ENCODE results near the gene KIAA0825.

Gene KIAA0825

DNA sequence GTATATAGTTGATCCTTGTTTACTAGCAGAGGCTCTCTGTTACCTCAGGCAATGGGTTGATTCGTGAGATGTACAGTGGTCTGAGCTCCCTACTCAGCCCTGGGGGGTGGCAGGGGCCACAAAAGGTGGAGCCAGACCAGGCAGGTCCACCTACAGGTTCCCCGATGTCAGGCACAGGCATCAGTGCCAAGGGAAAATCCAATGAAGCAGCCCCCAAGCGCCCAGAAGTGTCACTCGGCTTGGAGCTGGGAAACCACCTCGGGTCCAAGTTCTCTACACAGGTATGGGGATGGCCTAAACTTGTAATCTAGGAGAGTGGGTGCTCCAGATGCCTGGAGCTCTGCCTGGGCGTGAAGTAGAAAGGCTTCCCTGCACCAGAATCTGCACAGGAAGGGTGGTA, 188.8 kb downstream of the KIAA0825 start:
- DNase-seq: no peak

DNA sequence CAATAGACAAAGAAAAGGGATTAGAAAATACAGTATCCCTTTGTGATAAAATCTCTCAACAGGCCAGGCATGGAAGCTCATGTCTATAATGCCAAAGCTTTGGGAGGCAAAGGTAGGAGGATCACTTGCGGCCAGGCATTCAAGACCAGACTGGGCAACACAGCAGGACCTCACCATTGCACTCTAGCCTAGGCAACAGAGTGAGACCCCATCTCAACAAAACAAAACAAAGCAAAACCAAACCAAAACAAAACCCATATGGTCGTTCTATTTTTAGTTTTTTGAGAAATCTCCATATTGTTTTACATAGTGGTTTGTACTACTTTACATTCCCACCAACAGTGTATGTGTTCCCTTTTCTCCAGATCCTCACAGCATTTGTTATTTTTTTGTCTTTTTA, 193.0 kb downstream of the KIAA0825 start:
- no peak for DNase-seq

DNA sequence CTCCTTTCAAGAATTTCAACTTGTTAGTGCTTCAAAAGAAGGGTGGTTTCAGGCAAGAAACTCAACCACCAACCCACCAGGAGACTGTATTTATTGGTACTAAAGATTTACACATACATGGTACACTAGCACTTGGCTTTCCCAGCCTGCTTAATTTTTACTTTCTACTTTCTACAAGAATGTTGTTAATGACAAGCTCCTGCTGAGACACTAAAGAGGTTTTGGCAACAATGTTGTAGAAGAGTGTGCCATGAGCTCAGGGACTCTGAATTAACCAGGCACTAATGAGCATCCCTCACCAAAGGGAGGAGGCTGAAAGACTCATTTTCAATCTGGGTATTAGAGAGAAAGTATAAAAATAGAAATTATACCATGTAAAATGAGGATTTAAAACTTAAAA, 195.0 kb downstream of the KIAA0825 start:
- DNase-seq: no peak

DNA sequence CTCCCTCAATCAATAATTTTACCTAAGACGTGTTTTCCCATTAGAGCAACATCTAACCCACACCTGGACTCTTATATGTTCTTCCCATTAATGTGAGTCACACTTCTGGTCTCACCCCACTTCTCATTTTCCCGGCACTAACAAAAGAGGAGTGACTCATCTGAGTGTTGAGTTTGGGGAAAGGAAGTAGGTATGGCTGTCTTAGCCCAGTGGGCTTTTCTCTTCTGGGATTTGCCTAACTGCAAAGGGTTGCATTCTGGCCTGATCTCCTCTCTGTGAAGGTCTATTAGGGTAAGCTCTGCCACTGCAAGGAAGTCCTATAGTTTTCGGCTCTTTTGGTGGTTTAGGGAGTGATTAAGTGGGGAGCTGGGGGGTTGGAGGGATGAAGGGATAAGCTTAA, 195.6 kb downstream of the KIAA0825 start:
- peak; percentile 65 for DNase-seq

DNA sequence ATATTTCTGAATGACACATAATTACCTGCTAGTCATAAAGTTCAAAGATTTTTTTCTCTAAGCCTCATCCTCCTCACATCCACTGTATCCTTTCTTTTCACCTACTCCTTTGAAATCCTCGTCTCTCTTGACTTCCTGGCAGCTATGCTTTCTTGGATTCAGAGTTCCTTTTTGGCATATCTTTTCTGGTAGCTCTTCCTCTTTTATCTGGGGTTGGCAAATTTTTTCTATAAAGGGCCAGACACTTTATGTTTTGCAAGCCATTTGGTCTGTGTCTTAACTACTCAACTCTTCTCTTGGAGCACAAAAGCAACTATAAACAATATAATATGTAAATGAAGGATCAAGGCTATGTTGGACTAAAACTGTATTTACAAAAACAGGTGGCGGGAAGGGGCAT, 197.5 kb downstream of the KIAA0825 start:
- peak; percentile 64 for DNase-seq

DNA sequence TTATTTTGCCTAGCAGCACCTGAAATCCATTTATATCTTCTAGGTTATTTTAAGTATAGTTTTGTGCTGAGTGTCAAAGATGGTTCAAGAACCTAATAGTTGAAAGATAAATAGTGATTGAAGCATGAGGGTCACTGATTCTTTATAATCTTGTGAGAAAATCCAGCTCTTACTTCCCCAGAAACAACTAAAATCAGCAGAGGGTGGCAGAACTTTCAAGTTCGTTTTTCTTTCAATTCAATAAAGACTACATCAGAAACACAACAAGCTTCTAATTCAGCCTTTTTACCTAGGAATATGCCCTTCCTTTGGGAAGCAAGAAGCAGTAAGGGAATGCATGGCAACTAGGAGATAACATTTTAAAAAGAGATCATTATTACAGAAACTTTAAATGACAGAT, 202.6 kb downstream of the KIAA0825 start:
- DNase-seq: no peak

DNA sequence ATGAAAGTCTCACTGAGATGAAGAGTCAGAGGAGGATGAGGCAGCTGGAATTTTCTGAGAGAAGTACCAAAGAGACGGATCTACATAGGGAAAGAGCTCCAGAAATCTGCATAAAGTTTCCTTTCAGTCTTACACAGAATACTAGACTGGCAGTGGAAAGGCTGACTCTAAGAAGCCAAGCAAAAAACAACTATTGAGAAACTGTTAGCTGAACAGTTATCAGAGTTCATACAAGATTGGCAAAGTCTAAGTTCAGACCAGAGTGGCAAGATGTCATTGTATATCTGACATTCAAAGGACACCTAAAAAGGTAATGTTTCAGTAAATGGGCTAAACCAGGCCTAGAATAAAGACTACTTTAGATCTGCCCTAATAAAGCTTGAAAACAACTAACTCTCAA, 209.0 kb downstream of the KIAA0825 start:
- DNase-seq: no peak

DNA sequence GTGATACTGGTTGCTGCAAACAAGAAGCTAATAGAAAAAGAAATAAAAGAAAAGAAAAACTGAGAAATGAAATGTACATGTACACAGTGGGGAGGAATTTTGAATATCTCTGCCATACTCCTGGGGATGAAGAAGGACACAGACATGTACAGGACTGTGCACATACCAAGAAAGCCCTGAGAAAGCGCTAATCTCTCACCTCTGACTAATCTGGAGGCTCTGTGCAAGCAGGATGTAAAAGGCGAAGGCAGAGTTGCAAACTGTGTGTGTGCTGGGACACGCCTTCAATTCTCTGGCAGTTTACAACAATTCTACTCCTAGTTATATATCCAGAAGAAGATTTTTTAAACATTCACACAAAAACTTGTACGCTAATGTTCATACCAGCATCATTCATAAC, 211.4 kb downstream of the KIAA0825 start:
- no peak for DNase-seq

DNA sequence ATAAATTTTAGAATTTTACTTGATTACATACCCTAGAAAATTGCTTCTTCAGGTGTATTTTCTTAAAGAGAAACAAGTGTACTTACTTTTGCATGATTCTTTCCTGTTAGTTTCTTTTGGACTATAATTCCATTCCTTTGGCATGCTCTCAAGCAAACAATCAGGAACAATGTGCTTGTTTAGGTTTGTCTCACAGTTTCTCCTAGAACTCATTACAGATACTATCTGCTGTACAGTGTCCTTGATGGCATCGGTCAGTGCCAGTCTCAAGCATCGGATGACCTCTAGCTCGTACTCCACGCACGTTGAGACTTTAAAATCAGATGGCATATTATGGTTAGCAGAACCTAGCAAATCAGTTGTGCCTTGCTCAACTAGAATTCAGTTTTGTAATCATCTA, 214.9 kb downstream of the KIAA0825 start:
- DNase-seq: no peak

DNA sequence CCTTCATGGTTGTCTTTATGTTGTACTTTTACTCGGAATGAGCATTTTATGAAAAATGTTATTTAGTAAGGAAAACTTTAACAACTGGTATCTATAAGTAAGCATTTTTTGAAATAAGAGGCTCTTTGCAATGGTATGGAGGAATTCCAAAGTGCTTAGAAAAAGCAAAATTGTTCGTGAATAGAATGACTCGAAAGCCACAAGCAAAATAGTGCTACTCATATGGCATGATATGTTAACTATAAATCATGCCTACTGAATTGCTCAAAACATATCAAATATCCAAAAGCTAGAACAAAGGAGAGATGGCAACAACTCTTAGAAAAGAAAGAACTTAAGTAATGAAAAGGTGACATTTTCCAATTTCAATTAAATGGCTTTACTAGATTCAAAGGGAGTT, 216.3 kb downstream of the KIAA0825 start:
- no peak for DNase-seq

DNA sequence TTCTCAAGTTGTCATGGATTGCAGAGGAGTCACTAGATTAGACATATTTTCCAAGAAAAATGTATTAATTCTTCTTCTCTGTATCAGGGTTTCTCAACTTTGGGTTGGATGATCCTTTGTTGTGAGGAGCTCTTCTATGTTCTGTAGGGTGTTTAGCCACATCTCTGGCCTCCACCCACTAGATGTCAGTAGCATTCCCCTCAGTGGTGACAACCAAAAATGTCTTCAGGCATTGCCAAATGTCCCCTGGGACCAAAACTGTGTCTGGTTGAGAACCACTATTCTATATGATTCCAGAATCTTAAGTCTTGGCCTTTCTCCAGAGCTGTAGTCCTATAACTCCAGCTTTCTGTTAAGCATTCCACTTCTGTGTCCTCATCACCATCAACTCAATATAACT, 220.9 kb downstream of the KIAA0825 start:
- DNase-seq: no peak

DNA sequence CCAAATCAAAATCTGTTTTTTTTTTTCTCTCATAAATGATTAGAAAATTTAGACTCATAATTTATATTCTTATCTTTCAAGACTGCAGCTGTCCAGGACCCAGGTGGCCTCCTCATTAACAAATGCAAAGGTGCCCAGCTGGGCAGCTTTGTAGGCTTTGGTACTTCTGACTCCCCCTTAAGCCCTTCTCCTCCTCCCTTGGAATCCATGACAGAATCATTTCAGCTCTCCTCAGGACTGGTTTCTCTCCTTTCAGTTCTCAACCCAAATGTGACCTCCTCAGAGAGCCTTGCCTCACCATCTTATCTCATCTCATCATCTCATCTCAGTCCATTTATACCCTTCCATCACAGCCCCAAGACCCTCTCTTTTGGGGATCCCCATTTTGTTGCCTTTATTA, 221.7 kb downstream of the KIAA0825 start:
- no peak for DNase-seq

DNA sequence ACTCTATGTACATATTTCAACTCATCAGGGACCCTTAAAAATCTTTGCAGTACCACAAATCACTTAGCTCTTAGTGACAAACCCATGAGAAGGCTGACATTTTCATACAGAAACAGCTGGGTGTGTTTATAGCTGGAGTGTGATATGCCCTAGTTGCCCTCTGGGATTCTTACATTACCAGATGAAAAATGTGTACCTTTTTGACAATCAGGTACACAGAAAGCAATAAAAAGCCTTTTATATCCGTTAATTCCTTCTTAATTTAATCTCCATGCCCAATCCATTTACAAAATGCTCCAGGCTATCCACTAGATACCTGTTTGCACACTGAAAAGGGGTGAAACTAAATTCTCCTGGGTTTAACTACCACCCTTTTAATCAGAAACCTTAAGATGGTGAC, 222.9 kb downstream of the KIAA0825 start:
- no peak for DNase-seq

DNA sequence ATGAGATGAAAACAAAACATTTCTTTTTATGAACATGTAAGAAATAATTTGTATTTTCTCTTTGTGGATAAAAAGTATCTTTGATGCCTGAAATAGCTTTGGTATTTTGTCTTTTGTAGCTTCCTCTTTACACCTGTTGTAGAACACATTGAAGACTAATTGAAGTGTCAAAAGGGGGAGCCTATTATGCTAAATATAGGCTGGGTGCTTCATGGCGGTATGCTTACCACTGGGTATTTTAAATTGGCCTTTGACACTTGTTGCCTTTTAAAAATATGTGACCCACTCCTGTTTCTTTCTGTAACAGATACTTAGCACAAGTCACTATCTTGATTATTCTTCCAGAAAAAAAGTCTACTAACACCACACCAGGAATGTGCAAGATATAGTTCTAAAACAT, 226.4 kb downstream of the KIAA0825 start:
- no peak for DNase-seq

DNA sequence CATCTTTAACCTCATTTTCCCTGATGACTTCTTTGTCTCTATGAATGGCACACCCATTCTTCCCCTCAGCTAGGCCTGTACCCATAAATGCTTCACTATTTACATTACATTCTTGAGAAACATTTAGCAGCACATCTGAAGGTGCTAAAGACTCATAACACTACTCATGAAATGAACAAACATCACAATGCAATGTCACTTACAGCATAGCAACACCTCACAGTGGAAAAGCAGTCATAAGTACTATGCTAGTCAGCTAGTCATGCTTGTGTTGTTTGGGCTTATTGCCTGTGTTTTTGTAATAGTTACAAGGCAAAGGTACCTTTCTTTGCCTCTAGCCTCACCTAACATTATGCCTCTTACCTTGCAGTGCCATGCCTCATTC, 228.9 kb downstream of the KIAA0825 start:
- DNase-seq: no peak

DNA sequence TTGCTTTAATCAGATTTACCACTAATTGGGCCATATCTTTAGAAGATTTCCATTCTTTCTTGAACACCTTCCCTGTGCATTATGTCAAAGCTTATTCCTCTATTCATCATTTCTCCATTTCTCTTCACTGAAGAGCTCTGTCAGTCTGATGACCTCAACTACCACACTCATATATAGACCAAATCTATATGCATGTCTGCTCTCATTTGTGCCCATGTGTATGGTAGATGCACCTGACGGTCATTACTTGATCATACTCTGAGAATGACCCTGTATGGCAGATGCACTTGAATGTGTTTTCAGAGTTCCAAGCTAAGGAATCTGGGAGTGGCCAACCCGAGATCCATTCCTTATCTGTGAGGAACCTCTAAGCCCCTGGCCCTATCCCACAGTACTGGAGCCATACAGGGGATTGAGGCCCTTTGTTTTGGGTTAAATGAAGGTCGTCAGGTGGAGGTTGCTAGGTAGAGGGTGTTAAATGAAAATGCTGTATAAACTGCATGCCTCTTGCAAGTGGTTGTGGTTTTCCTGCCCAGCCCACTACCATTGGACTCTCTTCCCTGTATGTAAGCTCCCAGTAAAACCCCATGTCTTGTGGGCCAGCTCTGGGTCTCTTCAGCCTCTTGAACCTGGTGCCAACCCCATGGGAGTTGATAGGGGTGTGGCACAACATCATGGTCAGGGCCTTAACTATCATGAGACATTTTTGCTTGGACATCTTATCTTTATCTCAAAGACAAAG, 229.5 kb downstream of the KIAA0825 start:
- DNase-seq: no peak

DNA sequence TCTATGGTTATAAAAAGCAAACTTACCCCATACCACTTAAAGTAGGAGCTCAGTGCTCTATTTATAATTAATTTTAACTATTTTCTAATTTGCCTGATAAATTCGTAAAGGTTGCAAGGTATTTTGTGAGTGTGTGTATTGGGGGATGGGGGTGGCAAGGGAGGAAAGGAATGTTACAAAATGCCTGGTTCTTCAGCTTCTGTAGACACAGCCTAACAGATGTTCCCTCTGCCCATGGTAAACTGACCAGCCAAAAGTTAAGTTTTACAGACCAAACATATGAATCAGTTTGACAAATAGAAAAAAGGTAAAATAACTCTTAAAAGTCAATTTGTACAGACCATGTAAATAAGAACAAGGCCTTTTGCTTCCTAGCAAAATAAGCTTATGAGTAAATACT, 232.6 kb downstream of the KIAA0825 start:
- DNase-seq: no peak

DNA sequence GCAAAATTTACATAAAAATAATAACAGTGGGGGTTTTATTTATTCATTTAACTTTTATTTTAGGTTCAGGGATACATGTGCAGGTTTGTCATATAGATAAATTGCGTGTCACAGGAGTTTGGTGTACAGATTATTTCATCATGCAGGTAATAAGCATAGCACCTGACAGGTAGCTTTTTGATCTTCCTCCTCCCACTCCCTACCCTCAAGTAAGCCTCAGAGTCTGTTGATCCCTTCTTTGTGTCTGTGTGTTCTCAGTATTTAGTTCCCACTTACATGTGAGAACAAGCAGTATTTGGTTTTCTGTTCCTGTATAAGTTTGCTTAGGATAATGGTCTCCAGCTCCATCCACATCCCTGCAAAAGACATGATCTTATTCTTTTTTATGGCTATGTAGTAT, 240.3 kb downstream of the KIAA0825 start:
- no peak for DNase-seq

DNA sequence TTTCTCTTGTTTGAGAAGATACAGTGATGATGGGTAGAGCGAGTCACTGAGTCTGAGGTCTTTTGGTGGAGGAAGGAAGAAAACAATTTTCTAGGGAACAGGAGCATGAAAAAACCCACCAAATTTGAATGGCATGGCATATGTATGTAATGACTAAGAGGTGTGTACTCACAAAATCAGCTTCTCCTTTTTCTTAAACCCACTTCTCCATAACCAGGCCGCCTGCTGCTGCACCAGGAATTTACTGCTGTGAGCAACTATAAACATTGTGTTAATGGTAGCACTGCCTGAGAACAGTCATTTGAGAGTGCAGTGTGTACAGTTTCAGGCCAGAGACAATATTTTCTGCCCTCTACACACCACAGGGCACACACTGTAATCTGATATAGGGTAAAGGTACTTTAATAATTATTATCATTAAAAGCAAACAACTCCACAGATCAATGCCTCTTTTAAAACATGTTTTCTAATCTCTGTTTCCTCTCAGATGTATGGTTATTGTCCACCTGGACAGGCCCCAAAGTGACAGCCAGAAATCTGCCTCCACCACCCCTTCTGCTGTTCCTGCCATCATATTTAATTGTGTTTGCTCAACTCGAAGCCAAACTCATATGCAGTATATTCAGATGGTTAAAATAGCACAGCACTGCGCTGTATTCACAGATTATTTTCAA, 241.6 kb downstream of the KIAA0825 start:
- DNase-seq: peak; percentile 89

DNA sequence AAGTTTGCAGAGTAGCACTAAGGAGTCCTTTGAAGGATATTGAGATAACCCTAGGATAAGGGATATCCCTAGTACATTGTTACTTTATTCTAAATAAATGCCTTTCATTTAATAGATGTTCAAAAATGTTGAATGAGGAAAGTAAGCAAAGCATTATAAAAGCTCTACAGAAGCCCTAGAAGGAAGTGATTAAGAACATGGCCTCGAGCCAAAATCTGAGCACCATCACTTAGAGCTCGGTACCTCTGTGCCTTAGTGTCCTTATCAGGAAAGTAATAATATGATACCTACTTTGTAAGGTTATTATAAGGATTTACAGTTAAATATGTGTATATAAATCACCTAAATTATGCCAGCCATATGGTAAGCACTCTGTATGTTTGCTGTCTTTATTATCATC, 242.6 kb downstream of the KIAA0825 start:
- no peak for DNase-seq

DNA sequence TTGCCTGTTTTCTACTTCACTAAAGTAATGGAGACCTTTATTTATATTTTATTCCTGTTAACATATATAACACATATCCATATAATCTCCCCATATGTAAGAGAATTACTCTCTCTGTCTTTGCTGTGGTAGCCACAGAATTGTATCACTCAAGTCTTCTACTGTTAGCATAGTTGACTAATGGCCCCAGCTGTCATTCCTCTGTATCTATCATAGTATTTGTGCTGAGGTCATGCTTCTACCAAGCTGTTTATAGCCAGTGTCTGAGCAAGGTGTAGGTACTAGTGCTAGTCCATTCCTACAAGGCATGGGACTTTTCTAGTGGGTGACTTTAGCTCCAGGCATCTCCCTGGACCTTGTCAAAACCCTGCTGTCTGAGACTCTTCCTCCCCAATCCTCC, 244.1 kb downstream of the KIAA0825 start:
- no peak for DNase-seq

DNA sequence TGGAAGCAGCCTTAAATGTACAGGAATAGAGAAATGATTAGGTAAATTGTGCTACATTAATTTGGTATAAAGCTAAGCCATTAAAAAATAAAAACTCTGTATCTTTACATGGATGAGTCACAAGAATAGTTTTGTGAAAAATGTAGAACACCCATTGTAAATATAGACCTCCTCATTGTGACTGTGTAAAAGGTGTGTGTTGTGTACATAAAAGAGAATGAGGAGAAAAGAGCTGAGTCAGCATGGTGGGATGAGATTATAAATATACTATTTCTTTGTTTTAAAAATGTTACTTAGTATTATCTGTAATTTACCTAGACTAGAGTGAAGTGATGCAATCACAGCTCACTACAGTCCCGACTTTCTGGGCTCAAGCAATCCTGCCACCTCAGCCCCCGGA, 250.5 kb downstream of the KIAA0825 start:
- DNase-seq: no peak

DNA sequence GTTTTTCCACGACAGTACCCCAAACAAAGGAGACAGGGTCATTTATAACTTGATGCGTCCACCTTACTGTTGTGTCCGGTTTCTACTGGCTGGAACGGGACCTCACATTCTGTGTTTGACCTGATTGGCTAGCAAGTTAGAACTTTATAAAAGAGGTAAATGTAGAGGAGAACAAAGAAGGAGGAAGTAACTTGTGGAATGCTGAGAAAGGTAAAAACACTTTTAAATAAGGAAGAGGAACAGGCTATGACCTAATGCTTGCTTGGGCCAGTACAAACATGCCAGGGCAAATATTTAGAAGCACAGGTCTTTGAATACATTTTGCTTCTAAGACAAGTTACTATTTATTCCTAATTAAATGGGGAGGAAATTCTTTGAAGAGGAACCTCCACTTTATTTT, 251.6 kb downstream of the KIAA0825 start:
- DNase-seq: no peak

DNA sequence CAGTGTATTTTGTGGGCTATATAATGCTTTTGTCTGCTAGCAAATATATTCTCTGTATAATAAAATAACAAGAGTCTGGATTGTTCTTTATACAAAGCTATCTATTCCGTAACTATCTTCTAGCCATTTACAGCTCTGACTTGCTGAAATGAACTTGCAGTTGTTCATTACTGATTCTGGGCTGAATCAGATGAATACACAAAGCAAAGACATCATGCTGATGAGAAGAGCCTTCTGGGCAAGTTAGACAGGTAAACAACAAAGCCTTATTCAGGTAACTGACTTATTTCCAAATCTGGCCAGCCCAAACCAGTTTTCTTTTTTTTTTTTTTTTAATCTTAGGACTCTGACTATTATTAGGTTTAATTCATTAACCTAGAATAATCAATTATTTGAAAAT, 255.5 kb downstream of the KIAA0825 start:
- no peak for DNase-seq
